Measurements from ENCODE around the gene SCN2A. TPM values are rescaled to one million over a fixed set of nuclear protein-coding genes. Genes with fewer than 3 reads are reported as not detected.

SCN2A gene
- polyA plus RNA-seq (2013, experiment 1 of 2; ENCODE audit: insufficient read length): not detected
- polyA plus RNA-seq (2013, experiment 2 of 2; ENCODE audit: insufficient read length): not detected

DNA sequence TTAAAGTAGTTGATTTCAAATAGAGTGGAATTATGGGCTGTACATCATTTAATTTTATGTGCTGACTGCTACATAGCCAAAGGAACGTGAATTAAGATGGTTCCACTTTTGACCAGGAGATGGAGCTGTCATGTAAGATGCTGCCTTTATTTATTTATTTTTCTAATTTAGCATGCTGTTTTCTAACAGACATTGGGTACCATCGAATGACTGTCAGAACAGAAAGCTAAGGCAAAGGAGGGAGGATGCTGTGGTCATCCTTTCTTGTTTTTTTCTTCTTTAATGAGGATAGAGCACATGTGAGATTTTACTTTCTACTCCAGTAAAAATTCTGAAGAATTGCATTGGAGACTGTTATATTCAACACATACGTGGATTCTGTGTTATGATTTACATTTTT lies at the start of gene SCN2A:
SCN2A (plus strand) TSS at position 185 of the 400 bp plus-strand sequence. CDS start 56,410 bp downstream, outside the sequence.
- DNase-seq: peak; percentile 24

DNA sequence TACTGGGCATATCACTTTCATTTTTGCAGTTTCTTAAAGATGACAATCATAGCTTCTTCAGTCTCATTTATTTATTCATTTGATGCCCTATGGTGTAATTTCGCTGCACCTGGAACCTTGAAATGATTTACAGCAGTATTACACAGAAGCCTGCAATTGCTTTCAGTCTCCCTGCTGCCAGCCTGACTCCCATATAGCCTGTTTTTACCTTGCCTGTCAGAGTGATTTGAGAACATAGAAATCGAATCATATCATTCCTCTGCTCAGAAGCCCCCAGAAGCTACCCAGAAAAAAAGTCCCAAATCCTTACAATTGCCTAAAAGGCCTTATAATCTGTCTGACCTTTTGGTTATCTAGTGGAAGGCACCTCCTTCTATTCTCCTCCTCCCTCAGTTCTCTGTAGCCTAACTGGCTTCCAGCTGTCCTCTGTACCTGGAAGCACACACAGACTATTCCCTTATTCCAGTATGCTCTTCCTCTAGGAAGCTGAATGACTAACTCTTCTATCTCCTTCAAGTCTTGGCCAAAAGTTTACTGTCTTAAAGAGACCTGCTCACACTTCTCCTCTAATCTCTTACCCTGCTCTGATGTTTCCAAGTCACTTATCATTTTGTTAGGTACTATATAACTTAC lies 48.0 kb upstream of the SCN2A start:
- DNase-seq: no peak

DNA sequence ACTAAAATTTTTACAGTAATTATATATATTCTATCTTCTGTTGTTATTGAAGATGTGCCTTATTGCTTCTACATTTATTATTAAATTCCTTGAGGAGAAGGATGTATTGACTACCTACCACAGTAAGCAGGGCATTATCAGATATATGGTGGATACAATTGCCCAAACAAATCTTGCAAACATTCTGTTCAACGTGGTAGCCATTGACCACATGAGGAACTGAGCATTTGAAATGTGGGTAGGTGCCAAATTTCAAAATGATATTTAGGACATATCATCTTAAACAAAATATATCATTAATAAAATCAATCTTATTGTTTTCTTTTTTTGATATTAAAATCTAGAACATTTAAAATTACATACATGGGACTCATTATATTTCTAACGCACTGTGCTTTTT lies 46.5 kb upstream of the SCN2A start:
- DNase-seq: no peak

DNA sequence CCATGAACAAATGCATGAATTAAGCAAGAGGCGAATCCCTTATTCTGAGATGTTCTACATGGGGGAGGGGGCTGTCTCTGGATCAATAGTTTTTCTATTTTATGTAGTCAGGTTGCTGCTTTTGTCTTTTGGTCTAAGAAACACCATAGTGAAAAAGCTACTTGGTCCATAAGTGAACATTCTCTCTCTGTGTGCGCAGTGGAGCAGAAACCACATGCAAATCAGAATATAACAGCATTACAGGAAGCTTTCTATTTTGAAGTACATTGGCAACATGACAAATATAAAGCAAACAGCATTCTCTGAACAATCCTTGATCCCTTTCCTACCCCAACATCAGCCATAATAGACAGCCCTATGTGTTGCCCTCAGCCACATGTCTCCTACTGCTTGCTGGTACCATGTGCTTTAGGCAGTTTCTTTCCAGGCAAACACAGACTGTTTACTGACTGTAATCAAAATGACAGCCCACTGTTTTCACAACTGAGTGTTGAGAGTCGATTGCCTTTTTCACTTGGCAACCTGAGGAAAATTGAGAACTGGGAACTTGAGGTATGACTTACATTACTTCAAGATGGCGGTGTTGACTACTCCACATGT lies 45.9 kb upstream of the SCN2A start:
- no peak for DNase-seq

DNA sequence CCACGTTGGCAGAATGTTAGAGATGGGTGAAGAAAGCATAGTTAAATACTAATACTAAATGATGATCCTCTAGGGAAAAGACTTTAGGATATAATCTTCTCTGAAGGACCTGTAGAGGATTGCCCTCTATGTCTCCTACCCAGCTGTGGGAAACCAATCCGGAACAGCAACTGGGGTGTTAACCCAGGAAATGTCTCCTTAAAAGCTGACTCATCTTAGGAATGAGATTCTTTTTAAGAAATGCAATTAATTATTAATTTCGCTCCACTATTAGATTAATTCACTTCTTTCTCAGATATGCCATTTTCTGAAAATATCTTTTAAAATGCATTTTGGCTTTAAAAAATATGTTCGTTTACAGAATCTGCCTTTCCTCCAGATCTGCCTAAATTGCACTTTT lies 42.8 kb upstream of the SCN2A start:
- no peak for DNase-seq

DNA sequence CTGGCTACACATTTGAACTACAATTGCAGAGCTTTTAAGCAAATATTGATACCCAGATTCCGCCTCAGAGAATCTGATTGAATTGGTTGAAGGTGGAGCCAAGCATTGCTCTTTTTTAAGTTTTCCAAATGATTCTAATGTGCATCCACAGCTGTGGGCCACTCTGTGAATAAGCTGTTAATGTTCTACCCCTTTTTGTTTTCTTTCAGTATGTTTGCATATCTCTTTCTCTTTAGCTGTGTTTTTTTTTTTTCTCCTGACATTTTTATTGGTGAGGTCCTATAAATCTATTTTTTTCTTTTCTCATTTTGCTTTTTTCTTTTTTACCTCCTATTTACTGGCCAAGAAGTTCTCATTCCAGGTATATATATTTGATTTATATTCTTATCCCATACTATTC lies 41.9 kb upstream of the SCN2A start:
- DNase-seq: no peak

DNA sequence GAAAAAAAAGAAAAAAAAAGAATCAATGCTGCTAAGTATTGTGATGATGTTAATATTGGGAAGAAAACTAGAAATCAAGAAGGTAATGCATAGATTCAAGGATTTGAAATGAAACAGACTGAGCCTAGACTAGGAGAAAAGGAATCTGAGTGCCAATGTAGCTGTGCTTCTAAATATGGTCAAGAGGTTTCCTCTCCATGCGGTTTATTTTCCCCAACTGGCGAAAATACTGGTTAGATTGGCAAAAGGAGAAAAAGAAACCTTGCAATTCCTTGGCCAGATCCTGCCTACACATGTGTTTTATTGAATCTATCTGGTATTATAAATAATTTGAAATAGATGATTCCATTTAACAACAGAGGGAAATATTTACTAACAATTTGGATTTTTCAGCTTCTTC lies 41.0 kb upstream of the SCN2A start:
- DNase-seq: no peak

DNA sequence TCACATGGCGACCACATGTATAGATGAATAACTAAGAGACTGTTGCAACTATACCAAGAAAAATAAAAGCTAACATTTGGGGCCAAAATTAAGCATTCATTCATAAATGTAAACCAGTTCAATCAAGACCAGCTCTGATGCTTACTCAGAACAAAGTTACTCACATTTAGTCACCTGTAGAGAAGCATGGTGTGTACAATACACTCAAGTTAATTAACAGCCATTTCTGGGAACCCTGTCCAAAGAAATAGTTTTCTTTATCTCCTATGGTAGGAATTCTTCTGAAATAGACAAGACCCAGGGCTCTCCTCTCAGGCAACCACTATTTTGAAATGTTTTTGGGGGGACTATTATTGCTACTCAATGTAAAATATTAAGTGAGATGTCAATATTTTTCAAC lies 37.0 kb upstream of the SCN2A start:
- no peak for DNase-seq

DNA sequence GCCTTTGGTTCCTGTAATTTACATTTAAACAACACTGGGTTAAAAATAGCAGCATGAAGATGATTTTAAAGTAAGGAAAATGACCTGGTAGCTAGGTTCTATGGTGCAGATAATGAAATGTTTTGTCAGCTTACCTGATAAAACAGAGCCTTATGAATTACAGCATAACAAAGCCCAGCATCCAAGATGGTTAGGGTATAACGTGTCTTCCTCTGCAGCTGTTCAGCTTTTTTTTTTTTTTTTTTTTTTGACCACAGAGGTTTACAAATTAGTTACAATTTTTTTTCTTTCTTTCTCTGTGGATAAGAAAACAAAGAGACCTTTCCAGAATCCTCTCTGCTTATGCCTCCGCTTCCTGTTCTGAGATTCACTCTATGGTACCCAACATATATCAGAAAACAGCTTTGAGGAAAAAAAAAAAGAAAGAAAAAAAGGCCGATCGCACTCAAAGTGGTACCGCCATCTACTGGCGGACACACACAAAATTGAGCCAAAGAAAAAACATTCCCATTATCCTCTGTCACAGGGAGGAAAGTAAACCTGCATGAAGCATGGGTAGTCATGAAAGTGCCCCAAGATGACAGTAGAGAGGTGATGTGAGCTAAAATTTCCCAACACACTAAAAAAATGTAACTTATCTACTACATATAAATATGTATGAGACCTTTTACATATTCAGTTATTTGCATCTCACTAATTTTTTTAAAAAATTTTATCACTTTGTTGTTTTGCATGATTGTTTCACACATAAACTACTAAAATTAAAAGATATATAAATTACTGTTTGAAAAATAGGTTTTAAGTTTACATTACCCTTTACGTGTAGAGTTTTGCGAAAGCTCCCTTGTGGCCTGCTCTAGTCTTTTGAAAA lies 35.3 kb upstream of the SCN2A start, which contains the start of gene SCN3A:
SCN3A (minus strand) TSS at position 362 of the 871 bp plus-strand sequence. CDS start 27,656 bp downstream, outside the sequence.
- DNase-seq: peak; percentile 55

DNA sequence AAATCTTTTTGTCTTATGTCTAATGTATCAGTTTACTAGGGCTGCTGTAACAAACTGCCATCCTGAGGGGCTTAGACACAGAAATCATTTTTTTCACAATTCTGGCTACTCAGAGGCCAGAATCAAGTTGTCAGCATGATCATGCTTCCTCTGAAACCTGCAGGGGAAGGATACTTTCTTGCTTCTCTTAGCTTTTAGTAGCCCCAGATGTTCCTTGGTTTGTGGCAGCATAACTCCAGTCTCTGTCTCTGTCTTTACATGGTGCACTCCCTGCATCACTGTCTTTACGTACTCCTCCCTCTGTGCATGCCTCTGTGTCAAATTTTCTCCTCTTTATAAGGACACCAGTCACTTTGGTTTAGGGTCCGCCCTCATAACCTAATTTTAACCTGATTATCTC lies 33.3 kb upstream of the SCN2A start:
- DNase-seq: no peak

DNA sequence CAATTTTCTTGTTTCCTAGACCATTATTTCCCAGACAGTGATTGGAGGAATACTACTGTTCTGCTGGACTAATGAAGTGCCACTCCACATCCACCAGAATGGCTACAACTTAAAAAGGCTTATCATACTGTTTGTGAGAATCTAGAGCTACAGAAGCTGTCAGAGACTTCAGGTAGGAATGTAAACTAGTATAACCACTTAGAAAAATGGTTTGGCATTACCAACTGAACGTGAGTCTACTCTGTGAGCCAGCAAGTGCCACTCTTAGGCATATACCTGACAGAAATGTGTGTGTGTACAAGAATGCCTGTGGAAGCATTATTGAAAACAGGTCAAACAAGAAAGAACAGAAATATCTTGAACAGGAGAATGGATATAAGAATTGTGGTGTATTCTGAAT lies 31.1 kb upstream of the SCN2A start:
- DNase-seq: no peak

DNA sequence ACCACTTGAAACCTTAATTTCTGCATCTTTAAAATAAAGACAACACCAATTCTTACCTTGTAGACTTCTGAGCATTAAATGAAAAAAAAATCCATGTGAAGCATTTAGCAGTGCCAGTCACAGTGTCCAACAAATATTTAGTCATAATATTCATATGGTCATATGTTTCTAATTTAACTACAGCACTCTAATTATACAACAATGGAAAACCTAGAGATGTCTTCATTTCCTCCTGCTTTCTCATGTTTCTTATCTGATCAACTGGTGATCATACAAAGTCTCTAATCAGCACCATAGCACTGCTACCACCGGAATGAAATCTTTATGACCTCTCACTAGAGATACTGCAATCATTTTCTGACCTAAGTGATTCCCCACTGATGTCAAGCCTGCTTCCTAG lies 25.1 kb upstream of the SCN2A start:
- no peak for DNase-seq

DNA sequence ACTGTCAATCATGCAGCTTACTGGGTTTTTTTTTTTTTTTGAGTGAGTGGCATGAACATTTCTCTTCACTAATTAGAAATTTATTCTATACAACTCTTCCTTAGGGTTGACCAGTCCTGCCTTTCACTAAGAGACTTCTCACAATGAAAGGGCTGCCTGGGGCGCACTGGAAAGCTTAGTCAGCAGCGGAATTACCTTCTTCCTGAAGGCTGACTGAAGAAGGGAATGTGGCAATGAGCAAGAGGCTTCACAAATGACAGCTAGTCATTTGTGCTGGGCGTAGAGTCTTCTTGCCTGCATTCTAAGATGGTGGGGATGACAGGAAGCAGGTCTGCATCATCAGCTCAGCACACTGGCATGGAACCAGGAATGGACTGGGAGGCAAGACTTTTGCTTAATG lies 19.7 kb upstream of the SCN2A start:
- DNase-seq: no peak

DNA sequence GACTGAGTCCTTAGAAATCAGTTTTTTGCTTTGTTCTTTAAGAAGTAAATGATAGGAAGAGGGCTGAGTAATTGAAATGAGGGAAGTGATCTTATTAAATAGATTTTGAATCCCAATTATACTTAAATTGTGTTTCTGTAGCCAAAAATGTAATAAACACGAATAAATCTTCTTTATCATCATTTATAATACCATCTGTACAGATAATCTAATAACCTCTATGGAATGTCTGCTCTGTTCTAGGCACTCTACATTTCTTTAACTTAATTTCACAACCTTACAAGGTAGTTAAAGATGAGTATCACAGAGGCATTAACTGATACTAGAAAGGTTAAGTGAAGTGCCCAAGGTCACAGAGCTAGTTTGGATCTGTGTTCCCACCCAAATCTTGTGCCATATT lies 14.3 kb upstream of the SCN2A start:
- no peak for DNase-seq

DNA sequence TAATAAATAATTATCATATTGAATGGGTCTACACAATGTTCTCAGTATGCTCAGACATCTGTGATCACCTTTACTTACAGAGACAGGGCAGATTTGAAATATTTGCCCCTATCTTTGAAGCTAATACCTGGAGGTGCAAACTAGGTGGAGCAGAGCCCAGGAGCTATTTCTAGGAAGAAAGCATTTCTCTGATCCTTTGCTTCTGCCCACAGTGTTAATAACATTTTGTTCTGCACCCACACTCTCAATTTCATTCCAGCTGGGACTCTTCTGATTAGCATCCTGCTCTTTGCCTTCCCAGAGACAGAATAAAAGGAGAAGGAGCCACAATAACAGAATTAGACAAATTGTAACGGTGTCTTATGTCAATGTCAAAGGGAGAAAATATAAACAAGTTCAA lies 11.6 kb upstream of the SCN2A start:
- no peak for DNase-seq

DNA sequence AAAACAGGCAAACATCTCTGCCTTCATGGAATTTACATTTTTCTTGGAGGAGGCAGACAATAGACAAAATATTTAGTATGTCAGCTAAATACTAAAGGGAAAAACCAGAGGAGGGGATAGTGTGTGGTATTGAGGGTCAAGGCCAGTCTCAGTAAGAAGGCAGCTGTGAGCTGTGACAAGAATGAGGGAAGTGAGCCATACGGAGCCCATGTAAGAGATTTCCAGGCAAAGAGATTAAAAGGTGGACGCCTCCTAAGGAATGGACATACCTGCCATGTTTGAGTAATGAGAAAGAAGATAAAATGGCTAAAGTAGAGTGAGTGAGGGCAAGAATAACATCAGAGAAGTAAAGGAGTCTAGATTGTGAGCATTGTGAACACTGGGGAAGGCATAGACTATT lies 2.2 kb upstream of the SCN2A start:
- no peak for DNase-seq

DNA sequence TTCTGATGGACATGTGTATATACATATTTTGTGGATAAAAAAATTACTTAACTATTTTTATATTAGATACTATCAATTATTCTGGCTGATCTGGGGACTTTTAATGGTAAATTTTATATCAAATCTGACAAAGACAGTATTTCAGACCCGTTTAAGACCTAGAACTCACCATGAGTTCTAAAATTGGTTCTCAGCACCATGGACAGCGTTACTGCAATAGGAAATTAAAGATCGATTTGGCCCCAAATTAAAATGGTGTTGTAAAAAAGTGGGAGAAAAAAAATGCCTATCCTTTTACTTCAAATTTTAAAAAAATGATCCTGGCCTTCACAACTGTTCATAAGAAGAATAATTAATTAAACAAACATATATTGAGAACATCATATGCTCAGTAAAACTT lies 919 bp upstream of the SCN2A start:
- peak; percentile 23 for DNase-seq

DNA sequence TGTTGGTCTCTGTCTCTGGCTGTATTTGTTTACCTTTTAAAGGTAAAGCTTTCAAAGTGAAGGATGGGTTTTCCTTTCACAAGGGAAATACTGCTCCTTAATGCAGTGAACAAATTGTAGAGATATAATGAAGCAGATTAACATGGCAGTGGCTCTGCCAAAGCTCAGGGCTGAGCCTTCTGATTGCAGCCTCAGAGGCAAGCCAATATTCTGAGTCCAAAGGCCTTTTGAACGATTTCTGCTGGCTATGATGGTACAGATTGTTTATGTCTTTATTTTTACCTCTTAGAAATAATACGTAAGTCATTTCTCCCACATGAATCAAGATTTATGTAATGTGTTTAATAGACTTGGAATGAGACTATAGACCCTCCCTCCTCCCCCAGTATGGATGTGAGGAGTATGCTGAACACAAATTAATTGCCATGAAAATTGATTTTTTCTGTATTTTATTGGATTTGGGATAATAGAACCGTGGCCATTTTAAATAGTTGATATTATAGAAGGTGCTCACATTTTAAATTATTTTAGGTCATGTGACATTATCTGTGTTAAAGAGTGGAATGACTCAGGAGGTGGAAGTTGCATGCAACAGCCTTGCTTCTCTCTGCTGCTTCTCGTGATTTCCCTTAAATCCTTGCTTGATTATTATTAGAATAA lies 772 bp downstream of the SCN2A start:
- DNase-seq: no peak

DNA sequence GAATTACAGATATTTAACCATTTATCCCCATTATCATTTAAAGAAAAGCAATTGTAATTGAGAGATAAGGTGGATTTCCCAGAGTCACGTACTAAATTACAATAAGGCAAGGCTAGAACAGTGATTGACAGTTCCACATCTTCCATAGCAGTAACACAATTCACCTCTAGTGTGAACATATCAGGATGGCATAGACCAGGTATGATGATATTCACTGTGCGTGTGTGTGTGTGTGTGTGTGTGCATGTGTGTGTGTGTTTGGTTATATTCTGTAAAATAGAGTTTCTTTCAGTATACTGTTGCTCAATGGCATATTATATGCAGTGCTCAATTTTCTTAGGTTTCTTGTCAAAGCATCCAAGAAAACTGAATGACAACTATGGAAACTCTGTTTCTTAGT lies 1.7 kb downstream of the SCN2A start:
- DNase-seq: no peak

DNA sequence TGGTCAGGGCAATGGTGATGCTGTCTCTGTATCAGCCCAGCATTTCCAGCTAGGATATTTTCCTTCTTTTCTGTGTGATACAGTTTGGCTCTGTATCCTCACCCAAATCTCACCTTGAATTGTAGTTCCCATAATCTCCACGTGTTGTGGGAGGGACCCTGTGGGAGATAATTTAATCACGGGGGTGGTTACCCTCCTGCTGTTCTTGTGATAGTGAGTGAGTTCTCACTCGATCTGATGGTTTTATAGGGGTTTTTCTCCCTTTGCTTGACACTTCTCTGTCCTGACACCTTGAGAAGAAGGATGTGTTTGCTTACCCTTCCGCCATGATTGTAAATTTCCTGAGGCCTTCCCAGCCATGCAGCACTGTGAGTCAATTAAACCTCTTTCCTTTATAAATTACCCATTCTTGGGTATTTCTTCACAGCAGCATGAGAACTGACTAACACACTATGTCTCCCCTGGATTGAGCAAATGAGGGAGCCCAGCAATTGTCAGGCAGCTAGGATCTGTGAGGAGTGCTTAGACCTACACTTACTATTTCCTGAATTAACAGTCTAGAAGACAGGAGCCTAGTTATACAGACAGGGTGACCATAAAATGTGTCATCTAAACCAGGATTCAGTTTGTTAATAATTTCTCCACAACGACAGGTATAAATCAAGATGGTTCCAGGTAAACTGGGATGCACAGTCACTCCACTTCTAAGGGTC lies 6.0 kb downstream of the SCN2A start:
- DNase-seq: no peak

DNA sequence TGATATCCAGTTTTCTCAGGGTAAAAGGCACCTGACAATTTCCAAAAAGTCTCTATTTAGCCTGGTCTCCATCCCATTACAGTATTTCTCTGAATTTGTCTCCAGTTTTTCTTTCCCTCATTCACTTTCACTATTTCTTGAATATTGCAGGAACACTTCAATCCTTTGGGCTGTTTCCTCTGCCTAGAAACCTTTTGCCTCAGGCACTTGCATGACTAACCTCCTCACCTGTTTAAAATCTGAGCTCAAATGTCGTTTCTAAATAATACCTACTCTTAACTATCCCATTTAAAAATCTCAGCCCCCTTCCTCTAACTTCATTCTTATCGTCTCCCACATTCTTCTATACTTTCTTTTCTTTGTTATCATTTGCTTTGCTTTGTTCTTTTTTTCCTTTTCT lies 9.0 kb downstream of the SCN2A start:
- no peak for DNase-seq

DNA sequence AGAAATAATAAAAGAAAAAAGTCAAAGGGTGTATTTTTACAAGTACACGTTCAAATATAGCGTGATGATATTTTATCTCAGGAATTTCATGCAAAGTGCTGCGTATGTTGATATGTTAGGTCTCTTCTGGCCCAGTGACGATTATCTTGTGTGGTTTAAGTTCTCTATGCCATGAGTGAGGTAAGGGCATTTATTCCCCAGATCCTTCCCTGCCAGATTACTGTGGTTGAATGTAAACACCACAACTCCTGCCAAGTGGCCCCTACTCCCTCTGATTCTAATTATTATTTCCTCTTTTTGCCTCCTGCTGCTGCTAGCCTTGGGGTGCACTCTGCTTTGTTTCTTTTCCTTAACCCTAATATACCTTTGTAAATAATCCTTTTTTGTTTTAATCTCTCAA lies 12.2 kb downstream of the SCN2A start:
- DNase-seq: no peak
